Sciatic nerve (tissue), 2 donors: Measurements from ENCODE around the gene SPSB4. TPM values are rescaled to one million over a fixed set of nuclear protein-coding genes. Genes with fewer than 3 reads are reported as not detected.
A peak's percentile ranks its signal among the peaks of the same experiment; 100 is the strongest.

ENCODE experiments used
- ATAC-seq: fragments of 200-7000 bp; cut with Tn5 transposase; one replicate; pipeline ENCODE4 v1.9.1; 2020; ENCODE audit warnings: mild to moderate bottlenecking, moderate library complexity
- DNase-seq: peaks from one replicate; pipeline ENCODE4 v3.0.0-alpha.2; 2020; ENCODE audit warnings: low spot score
- intact Hi-C: fragments of 100-400 bp; cut with DNase I; formaldehyde crosslinking; loops from one replicate; pipeline ENCODE4 v1.14.2; 2022
- total RNA-seq: library from RNA; stranded (reverse); fragmentation: NEBNext Ultra II Directional; extraction: Animal tissue kit (Norgen Biotek cat#: 25700); gene quantifications from one replicate; pipeline ENCODE4 v1.2.1, GENCODE V29; 2021
- donor health status: DM: no; HTN: no; CAD: no.
- donor health status: DM: no; HTN: no; CAD: no.

The SPSB4 gene
- total RNA-seq, 1 donor from 2014 or later: 0.36 TPM

GRCh38 chr3:141087778-141088130 lies 36.6 kb downstream of the SPSB4 start:
- no peak for DNase-seq
- no peak for ATAC-seq
- intact Hi-C loops: no loop called here

DNA sequence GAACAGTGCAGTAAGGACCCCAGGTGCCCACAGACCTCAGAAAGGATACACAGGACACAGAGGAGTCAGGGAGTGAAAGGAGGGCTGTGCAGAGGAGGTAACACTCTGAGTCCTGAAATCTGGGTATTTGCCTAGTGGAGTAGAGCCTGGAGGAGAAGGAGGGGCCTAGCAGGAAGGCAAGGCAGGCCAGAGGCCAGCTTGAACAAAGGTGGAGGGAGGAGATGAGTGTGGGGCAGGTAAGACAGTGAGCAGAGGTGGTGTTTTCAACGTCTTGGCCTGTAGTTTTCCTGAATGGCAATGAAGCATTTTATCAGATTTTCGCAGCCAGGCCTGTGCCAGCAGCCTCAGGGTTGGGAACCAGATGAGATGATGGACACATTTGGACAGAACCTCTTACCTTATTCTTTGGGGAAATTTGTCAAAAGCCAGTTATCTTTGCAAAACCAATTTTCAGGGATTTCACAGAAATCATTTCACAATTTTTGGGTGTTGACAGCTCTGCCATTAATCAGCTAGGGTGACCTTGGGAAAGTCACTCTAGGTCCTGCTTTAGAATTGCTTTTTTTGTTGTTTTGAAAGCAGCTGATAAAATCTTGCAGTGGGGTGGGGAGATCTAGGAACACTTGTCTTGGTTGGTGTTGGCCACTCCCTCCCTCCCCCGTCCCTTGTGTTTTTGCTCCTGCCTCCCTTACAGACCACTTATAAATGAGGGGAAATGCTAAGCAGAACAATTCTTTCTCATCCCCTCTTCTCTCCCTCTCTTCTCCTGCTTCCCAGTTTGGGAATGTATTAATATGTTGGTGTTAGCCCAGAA lies 38.4 kb downstream of the SPSB4 start:
- no peak for ATAC-seq
- DNase-seq: no peak
- intact Hi-C loops: no loop called here

DNA sequence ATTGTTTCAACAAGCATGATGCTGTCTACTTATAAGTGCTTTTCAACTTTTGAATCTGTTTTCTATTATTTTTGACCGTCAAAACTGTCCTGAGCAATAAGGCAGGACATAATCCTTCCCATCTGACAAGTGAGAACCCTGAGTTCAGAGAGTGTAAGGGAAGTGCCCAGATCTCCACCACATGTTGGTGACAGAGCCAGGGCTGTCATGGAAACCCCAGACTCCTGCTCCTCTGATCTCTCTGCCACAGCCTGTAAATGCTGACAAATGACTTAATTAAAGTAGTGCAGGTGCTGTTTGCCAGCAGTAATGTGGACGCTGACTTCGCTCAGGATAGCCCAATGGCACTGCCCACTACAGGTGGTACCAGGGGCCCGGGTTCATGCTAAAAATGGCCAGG lies 40.3 kb downstream of the SPSB4 start:
- DNase-seq (no peak), ATAC-seq (no peak)
- intact Hi-C loops: no loop called here

DNA sequence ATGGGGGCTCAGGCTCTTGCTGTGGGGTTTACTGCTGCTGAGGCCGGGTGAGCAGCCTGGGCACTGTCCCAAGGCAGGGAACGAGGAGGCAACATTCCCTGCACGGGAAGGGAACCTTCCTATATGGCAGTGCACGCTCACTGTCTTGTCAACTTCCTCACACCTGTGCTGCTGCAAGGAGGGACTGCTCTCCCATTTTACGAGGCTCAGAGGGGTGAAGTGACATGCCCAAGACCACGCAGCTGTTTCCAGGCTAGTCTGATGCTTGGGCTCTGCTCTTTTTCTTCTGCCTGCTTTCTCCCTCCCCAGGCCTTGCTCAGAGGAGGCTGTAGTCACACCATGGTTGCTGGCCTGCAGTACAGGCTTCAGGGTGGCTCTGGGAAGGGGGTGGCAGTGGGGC lies 41.5 kb downstream of the SPSB4 start:
- intact Hi-C loops: no loop called here
- ATAC-seq (no peak), DNase-seq (no peak)

DNA sequence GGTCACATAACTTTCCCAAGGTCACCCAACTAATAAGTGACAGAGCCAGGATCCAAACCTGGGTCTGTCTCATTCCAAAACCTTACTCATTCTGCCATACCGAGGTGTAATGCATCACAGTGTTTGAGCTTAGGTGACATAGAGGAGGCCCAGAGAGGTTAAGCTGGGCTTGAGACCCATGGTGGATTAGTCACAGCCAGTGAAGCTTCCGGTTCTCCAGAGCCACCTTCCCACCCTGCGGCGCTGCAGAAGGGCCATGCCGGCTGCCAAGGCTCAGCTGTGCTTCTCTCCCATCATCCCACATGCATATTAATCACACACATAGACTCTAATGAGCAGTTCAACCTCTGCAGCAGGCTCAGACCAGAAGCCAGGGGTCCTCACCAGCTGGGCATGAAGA lies 42.2 kb downstream of the SPSB4 start:
- ATAC-seq: no peak
- intact Hi-C loops: no loop called here

DNA sequence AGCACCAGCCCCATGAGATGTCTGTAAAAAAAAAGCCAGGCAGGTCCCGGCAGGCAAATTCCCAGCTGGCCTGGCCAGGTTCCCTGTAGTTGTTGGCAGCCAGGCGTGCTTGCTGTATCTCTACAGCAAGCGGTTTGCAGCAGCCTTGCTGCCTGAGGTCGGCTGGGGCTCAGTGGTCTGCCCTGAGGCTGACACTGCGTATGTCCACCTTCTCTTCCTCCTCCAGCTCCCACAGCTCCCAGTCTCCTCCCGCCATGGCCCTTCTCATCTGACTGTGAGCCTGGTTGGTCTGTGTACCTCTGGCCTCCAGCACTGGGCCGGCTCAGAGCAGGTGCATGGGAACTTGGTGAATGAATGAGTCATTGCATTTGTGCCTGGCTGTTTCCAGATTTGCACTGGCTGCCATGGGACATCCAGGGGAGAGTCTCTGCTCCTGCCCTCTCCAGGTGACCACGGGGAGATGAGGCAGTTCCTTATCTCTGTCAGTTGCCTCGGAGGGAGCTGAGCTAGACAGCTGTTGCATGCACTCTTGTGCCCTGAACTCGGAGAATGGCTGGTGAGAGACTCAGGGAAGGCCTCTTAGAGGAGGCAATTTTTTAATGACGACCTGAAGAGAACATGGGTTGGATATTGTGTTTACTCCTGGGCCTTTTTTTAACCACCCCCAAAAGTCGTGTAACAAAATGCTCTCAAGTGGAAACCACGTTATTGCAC lies 43.0 kb downstream of the SPSB4 start:
- no peak for DNase-seq
- ATAC-seq: peak; percentile 11
- intact Hi-C loops: no loop called here

More for the DNA sequence above, 42.2 kb downstream of the SPSB4 start:
- no peak for DNase-seq

DNA sequence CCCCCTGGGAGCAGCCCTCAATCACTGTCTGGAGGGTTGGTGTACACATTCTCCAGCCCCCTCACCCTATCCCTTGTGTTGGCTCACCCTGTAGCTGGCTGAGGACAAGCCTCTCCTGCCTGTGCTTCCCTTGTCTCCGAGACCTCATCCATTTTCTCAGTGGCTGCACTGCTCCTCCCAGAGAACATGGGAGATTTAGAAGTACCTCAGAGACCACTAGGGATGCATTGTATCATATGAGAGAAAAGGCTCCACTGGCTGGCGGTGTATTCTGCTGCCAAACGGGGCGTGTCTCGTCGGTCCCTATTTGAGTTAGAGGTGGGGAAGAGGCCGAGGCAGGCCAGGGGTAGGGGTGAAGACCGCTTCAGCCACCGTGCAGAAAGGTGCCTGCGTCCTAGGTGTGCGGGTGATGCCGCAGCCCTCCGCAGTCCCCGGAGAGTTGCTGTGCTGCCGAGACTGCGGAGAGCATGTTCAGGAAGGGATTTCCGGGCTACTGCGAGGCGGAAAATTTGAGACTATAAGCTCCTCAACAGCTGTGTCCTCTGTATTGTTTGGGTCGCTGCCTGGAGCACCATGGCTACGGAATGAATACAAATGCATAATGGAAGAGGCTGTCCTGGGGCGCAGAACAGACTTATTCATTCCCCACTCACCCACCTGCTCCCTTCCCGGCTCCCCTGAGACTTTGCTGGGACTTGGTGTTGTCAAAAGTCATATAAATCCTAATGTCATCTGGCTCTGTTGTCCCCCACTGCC lies 43.8 kb downstream of the SPSB4 start:
- intact Hi-C loops: no loop called here
- ATAC-seq (peak; percentile 95), DNase-seq (peak; percentile 86)

- ATAC-seq: peak; percentile 9
- intact Hi-C loops: no loop called here
- peak; percentile 51 for DNase-seq
Measured at GRCh38 chr3:141095546-141095937, 44.4 kb downstream of the SPSB4 start.

GRCh38 chr3:141096164-141096563 lies 45.0 kb downstream of the SPSB4 start:
- DNase-seq (no peak), ATAC-seq (no peak)
- intact Hi-C loops: no loop called here

GRCh38 chr3:141096981-141097380 lies 45.8 kb downstream of the SPSB4 start:
- ATAC-seq (no peak), DNase-seq (no peak)
- intact Hi-C loops: no loop called here

GRCh38 chr3:141100112-141100511 lies 49.0 kb downstream of the SPSB4 start:
- DNase-seq: no peak
- intact Hi-C loops: no loop called here
- ATAC-seq: no peak

DNA sequence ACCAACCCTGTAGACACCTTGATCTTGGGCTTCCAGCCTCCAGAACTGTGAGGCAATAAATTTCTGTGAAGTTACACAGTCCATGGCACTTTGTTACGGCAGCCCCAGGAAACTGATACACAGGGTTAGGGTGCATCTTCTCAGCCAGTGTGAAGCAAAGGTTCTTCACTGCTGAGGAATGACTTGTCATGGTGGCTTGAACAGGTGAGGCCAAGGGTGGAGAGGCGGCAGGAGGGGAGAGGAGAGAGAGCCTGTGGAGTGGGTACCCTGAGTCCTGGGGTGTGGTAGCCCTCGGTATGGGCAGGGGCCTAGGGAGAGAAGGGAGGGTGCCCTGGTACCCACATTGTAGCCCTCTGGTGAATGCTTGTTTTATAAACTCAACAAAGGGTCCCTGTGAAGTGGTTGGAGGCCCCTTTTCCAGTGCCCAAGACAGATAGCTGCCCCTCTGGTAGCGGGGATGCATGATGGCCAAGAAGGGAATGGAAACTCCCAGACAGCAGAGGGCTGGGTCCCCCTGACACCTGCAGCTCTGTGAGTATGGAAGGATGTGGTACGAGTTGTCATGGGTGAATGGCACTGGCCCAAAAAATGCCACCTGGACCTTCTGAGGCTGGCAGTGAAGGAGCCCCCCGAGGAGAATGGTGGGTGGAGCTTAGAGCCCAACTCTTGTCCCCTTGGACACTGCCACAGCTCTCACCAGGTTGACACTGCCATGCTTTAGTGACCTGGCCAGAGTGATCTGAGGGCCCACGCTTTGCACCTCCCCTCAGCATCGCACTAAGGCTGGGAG lies 49.6 kb downstream of the SPSB4 start:
- no peak for DNase-seq
- intact Hi-C loops: no loop called here
- ATAC-seq: no peak

DNA sequence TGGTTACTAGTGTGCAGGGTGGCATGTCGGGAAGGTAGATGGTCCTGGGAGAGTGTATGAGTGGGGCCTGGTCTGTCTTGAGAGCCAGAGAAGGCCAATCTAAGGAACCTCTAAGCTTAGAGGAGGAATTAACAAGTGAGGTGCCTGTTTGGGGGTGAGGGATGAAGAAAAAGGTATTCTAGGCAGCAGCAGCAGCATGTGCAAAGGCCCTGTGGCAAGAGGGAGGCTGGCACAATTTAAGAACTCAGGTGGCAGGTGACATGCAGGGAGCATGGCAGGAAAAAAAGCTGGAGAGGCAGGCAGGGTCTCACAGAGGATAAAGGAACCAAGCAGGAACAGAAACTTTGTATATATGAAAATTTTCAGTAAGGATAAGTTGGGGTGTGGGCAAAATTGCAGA lies 51.2 kb downstream of the SPSB4 start:
- ATAC-seq (no peak), DNase-seq (no peak)
- intact Hi-C loops: no loop called here

- DNase-seq: no peak
- intact Hi-C loops: no loop called here
- ATAC-seq: no peak
Measured at GRCh38 chr3:141103067-141103466, 51.9 kb downstream of the SPSB4 start.

DNA sequence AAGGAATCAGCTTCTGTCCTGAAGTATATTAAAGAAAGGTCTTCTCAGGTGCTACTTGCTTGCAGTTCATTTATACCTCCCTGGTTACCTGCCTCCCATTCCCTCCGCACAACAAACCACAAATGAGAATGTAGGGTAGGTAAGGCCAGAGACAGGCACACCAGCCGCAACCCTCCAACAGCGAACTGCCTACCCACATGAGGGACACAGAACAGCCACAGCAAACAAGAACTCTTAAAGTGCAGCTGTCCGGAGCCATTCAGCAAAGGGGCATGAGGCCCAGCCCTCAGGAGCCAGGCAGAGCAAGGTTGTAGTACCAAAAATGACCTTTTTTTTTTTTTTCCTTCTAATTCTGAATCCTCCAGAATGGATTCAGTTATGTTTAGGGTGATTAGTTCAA lies 52.4 kb downstream of the SPSB4 start:
- no peak for ATAC-seq
- intact Hi-C loops: no loop called here
- no peak for DNase-seq

- ATAC-seq (peak; percentile 81), DNase-seq (no peak)
- intact Hi-C loops: no loop called here
Measured at GRCh38 chr3:141104151-141104821, 53.1 kb downstream of the SPSB4 start.

- DNase-seq (peak; percentile 85), ATAC-seq (peak; percentile 55)
- intact Hi-C loops: no loop called here
Measured at GRCh38 chr3:141105828-141106628, 54.9 kb downstream of the SPSB4 start.

GRCh38 chr3:141106842-141107241 lies 55.7 kb downstream of the SPSB4 start:
- no peak for DNase-seq
- intact Hi-C loops: no loop called here

More at GRCh38 chr3:141106842-141107241, 55.7 kb downstream of the SPSB4 start:
- ATAC-seq: no peak
